ENCODE data around the gene RHBDL2. TPM values are rescaled to one million over a fixed set of nuclear protein-coding genes. Genes with fewer than 3 reads are reported as not detected.
"Not testable (repeated sequence)": the region's sequence is repeated elsewhere in the genome, so short reads cannot be mapped to it uniquely, and the experiment has no call there.

Gene RHBDL2
- total RNA-seq, 1 donor from 2014 or later, result not detected

GRCh38 chr1:38840281-38840680, 101.3 kb downstream of the RHBDL2 start:
- TF ChIP-seq, protein P1, sequence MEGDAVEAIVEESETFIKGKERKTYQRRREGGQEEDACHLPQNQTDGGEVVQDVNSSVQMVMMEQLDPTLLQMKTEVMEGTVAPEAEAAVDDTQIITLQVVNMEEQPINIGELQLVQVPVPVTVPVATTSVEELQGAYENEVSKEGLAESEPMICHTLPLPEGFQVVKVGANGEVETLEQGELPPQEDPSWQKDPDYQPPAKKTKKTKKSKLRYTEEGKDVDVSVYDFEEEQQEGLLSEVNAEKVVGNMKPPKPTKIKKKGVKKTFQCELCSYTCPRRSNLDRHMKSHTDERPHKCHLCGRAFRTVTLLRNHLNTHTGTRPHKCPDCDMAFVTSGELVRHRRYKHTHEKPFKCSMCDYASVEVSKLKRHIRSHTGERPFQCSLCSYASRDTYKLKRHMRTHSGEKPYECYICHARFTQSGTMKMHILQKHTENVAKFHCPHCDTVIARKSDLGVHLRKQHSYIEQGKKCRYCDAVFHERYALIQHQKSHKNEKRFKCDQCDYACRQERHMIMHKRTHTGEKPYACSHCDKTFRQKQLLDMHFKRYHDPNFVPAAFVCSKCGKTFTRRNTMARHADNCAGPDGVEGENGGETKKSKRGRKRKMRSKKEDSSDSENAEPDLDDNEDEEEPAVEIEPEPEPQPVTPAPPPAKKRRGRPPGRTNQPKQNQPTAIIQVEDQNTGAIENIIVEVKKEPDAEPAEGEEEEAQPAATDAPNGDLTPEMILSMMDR (conservative IDR thresholded peaks at IDR 0.05; ENCODE audit: low read depth, low read length), result no peak
- H3K4me3 ChIP-seq (ENCODE audit: low read depth, low read length), result no peak overlapping the region
- DNase-seq (ENCODE audit: low read depth), result no peak

DNA sequence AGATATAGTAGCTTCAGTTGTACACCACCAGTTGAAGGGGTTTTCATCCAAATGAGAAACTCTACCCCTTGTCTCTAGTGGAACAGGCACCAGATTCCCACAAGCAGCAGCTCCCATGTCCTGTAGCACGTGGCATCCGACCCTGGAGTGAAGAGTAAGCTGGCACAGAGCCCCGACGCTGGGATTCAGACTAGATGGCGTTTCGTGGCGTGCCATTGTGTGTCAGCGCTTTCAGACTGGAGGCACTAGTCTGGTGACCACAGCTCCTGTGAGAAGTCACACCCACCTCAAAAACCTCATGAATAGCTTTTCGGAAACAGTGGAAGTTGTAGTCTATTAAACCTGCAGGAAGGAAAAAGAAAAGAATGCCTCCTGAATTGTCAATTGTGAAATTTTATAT, 102.3 kb downstream of the RHBDL2 start:
- no peak for DNase-seq (ENCODE audit: low read depth)
- TF ChIP-seq, protein P1 (conservative IDR thresholded peaks at IDR 0.05; ENCODE audit: low read depth, low read length), result no peak
- no peak overlapping the region for H3K4me3 ChIP-seq (ENCODE audit: low read depth, low read length)

GRCh38 chr1:38836316-38836715, 105.3 kb downstream of the RHBDL2 start:
- not testable (repeated sequence) for DNase-seq (ENCODE audit: low read depth); H3K4me3 ChIP-seq (ENCODE audit: low read depth, low read length)

Other genes with a start within 250 kb of the RHBDL2 start
- 3.3 and 4.3 TPM in 2 replicates for gene RRAGC, start 82.1 kb downstream of the RHBDL2 start, total RNA-seq
- 25.5 and 27.5 TPM in 2 replicates for gene MYCBP, start 68.5 kb downstream of the RHBDL2 start, total RNA-seq
- gene GJA9, start 60.2 kb downstream of the RHBDL2 start, total RNA-seq, result not detected in 2 replicates
- 33.4 and 48.3 TPM in 2 replicates for gene AKIRIN1, start 49.4 kb upstream of the RHBDL2 start, total RNA-seq
- gene NDUFS5, start 84.5 kb upstream of the RHBDL2 start, total RNA-seq, result 525 and 889 TPM in 2 replicates

All from epithelial cell of proximal tubule (primary cell).